GM12872 (cell line): ENCODE results near the gene AUTS2.

Experiments used
- CTCF ChIP-seq: IDR thresholded peaks from 3 replicates; pipeline ENCODE4 v1.5.1; 2011; ENCODE audit warnings: low read depth, mild to moderate bottlenecking, low read length, moderate library complexity; ENCODE audit not compliant: insufficient read depth

AUTS2 gene

DNA sequence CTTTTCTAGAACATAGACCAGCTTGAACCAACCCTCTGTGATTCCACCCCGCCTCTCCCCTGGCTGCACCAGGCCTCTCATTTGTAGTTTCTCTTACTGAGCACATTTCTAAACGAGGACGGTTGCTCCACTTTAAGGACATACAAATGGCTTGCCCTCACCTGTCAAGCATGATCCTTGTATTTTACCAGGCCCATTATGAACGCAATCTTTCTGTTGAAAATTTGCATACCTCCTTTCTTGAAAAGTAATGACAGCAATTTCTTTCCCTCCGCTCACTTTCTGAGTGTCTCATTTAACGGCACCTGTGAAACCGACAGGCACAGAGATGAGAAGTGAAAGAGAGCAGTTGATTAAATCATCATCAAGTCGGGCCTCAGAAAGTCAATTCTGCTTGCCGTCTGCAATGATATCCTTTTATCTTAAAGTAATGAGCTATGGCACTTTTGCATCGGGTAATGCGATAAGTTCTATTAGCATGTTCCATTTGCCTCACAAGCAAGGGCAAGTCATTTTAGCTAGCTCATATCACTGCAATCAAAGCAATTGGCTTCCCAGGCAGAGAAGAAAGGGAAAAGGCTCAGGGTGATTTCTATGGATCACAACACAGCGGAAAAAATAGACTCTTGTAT, 828.1 kb downstream of the AUTS2 start:
- TF ChIP-seq CTCF: no peak

GRCh38 chr7:70432567-70433001, 834.3 kb downstream of the AUTS2 start:
- no peak for TF ChIP-seq CTCF

- no peak for TF ChIP-seq CTCF
Observed at GRCh38 chr7:70434376-70434775, 836.1 kb downstream of the AUTS2 start.

- no peak for TF ChIP-seq CTCF
Observed at GRCh38 chr7:70434821-70435220, 836.5 kb downstream of the AUTS2 start.

GRCh38 chr7:70435634-70436033, 837.4 kb downstream of the AUTS2 start:
- no peak for TF ChIP-seq CTCF

- TF ChIP-seq CTCF: no peak
Observed at GRCh38 chr7:70436790-70437350, 838.6 kb downstream of the AUTS2 start.

GRCh38 chr7:70439651-70440050, 841.4 kb downstream of the AUTS2 start:
- TF ChIP-seq CTCF: no peak
